Measurements from ENCODE around the gene GPER1.

The GPER1 gene

GRCh38 chr7:1095621-1096155, 7.8 kb downstream of the GPER1 start:
- H3F3A ChIP-seq (ENCODE audit: insufficient read depth, low read length) = no peaks in the 10 kb centered on the region
- no peaks in the 10 kb centered on the region for H3K9me3 ChIP-seq (ENCODE audit: low read length)
- H3K27ac ChIP-seq (ENCODE audit: low read depth, low read length, poor library complexity, severe bottlenecking) = no peak overlapping the region
- H3K4me3 ChIP-seq (ENCODE audit: low read depth, low read length, poor library complexity, severe bottlenecking) = no peak overlapping the region
- no peak overlapping the region for H2AFZ ChIP-seq (ENCODE audit: low read length)
- no peaks in the 10 kb centered on the region for H4K20me1 ChIP-seq (ENCODE audit: insufficient read depth, low read length)
- H3K4me1 ChIP-seq (ENCODE audit: insufficient read depth, low read length, severe bottlenecking) = no peaks in the 10 kb centered on the region
- TF ChIP-seq EZH2 (IDR thresholded peaks at IDR 0.05; ENCODE audit: borderline replicate concordance, low read length) = no peak
- TF ChIP-seq, protein P1, sequence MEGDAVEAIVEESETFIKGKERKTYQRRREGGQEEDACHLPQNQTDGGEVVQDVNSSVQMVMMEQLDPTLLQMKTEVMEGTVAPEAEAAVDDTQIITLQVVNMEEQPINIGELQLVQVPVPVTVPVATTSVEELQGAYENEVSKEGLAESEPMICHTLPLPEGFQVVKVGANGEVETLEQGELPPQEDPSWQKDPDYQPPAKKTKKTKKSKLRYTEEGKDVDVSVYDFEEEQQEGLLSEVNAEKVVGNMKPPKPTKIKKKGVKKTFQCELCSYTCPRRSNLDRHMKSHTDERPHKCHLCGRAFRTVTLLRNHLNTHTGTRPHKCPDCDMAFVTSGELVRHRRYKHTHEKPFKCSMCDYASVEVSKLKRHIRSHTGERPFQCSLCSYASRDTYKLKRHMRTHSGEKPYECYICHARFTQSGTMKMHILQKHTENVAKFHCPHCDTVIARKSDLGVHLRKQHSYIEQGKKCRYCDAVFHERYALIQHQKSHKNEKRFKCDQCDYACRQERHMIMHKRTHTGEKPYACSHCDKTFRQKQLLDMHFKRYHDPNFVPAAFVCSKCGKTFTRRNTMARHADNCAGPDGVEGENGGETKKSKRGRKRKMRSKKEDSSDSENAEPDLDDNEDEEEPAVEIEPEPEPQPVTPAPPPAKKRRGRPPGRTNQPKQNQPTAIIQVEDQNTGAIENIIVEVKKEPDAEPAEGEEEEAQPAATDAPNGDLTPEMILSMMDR (IDR thresholded peaks at IDR 0.05; ENCODE audit: low read length) = no peak
- no peaks in the 10 kb centered on the region for H3K79me2 ChIP-seq (ENCODE audit: insufficient read depth, low read length)
- H3K36me3 ChIP-seq (ENCODE audit: insufficient read depth, low read length) = peaks cover 15% of the 10 kb centered on the region
- H3K4me2 ChIP-seq (ENCODE audit: low read length) = no peak overlapping the region
- peaks cover 13% of the 10 kb centered on the region; the same call in 1 of the 2 replicates for H3K27me3 ChIP-seq (ENCODE audit: insufficient read depth, low read length)
- H3K9me2 ChIP-seq (ENCODE audit: low read depth, low read length) = no peaks in the 10 kb centered on the region
- H3K9ac ChIP-seq (ENCODE audit: low read length) = no peak overlapping the region

DNA sequence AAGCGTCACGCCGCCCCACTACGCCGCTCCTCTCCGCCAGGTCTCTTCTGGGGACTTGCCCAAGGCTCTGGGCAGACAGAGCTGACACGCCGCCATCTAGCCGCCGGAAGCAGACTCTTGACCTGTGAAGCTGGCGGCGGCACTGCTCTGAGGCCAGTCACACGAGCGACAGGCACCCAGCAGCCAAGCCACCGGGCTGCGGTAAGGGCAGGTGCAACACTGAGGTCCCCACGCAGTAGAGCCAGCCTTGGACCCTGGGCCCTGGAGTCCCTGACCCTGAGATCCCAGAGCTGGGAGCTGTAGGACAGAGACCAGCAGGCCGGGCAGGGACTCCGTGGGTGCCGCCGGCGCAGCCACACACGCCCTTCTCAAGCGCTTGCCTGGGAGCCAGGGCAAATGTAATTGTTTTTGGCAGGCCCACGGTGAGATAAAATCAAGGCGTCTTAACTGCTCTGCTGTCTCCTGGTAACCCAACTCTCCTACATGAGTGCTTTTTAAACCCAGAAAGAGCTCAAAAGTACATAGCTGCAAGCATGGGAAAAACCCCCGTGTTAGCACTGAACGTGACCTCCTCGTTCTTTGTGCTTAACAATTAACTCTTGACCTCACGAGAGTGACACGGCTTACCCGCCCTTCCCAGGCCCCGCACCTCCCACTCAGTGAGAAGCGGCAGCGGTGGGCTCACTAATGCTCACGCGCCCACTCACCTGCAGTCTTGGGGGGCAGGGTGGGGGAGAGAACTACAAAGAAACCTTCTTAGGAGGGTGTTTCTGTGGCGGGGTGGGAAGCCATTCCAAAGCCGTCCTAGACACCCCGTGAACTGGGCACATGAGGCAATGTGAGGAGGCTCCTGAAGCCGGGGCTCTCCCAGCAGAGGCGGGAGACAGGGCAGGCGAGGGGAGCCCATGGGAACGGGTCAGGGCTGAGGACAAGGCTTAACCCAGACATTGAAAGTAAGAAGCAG, 8.5 kb downstream of the GPER1 start:
- no peak overlapping the region for H2AFZ ChIP-seq (ENCODE audit: low read length)
- no peaks in the 10 kb centered on the region for H3K9me3 ChIP-seq (ENCODE audit: low read length)
- H3K9ac ChIP-seq (ENCODE audit: low read length) = no peak overlapping the region
- no peaks in the 10 kb centered on the region for H3K79me2 ChIP-seq (ENCODE audit: insufficient read depth, low read length)
- H3K27ac ChIP-seq (ENCODE audit: low read depth, low read length, poor library complexity, severe bottlenecking) = no peak overlapping the region
- H3K27me3 ChIP-seq (ENCODE audit: insufficient read depth, low read length) = peaks cover 13% of the 10 kb centered on the region; the same call in 1 of the 2 replicates
- H3K9me2 ChIP-seq (ENCODE audit: low read depth, low read length) = no peaks in the 10 kb centered on the region
- no peaks in the 10 kb centered on the region for H3F3A ChIP-seq (ENCODE audit: insufficient read depth, low read length)
- no peak overlapping the region for H3K4me2 ChIP-seq (ENCODE audit: low read length)
- no peak overlapping the region for H3K4me3 ChIP-seq (ENCODE audit: low read depth, low read length, poor library complexity, severe bottlenecking)
- peaks cover 15% of the 10 kb centered on the region for H3K36me3 ChIP-seq (ENCODE audit: insufficient read depth, low read length)
- no peak for TF ChIP-seq EZH2 (IDR thresholded peaks at IDR 0.05; ENCODE audit: borderline replicate concordance, low read length)
- TF ChIP-seq, protein P1 (IDR thresholded peaks at IDR 0.05; ENCODE audit: low read length) = no peak
- no peaks in the 10 kb centered on the region for H4K20me1 ChIP-seq (ENCODE audit: insufficient read depth, low read length)
- no peaks in the 10 kb centered on the region for H3K4me1 ChIP-seq (ENCODE audit: insufficient read depth, low read length, severe bottlenecking)

GRCh38 chr7:1097120-1097504, 9.2 kb downstream of the GPER1 start:
- Histone ChIP-seq H3K27me3 (ENCODE audit: insufficient read depth, low read length) (peaks cover 13% of the 10 kb centered on the region; the same call in 1 of the 2 replicates), H3K9me2 (ENCODE audit: low read depth, low read length) (no peaks in the 10 kb centered on the region), H4K20me1 (ENCODE audit: insufficient read depth, low read length) (no peaks in the 10 kb centered on the region), H3K79me2 (ENCODE audit: insufficient read depth, low read length) (no peaks in the 10 kb centered on the region), H3K4me1 (ENCODE audit: insufficient read depth, low read length, severe bottlenecking) (no peaks in the 10 kb centered on the region), H3K9ac (ENCODE audit: low read length) (no peak overlapping the region), H3K9me3 (ENCODE audit: low read length) (no peaks in the 10 kb centered on the region), H3K36me3 (ENCODE audit: insufficient read depth, low read length) (peaks cover 10% of the 10 kb centered on the region), H3F3A (ENCODE audit: insufficient read depth, low read length) (no peaks in the 10 kb centered on the region), H2AFZ (ENCODE audit: low read length) (no peak overlapping the region), H3K4me3 (ENCODE audit: low read depth, low read length, poor library complexity, severe bottlenecking) (no peak overlapping the region), H3K27ac (ENCODE audit: low read depth, low read length, poor library complexity, severe bottlenecking) (no peak overlapping the region), H3K4me2 (ENCODE audit: low read length) (no peak overlapping the region)
- TF ChIP-seq EZH2 (IDR thresholded peaks at IDR 0.05; ENCODE audit: borderline replicate concordance, low read length) = no peak
- TF ChIP-seq, protein P1 (IDR thresholded peaks at IDR 0.05; ENCODE audit: low read length) = no peak
